Ectodermal cell (in vitro differentiated cells): ENCODE measurements around the gene EVL.

Source experiments
- H3K27ac ChIP-seq: 2 replicates; pipeline ENCODE4 v1.7.0; 2013; ENCODE audit warnings: mild to moderate bottlenecking, low read depth, low read length; ENCODE audit not compliant: insufficient read depth, poor library complexity, severe bottlenecking
- H3K27me3 ChIP-seq: 2 replicates; pipeline ENCODE4 v1.7.0; 2013; ENCODE audit warnings: mild to moderate bottlenecking, low read length; ENCODE audit not compliant: insufficient read depth, control insufficient read depth, poor library complexity, severe bottlenecking
- H3K36me3 ChIP-seq: one replicate; pipeline ENCODE4 v1.7.0; 2013; ENCODE audit warnings: low read length; ENCODE audit not compliant: control insufficient read depth, insufficient read depth
- H3K4me1 ChIP-seq: one replicate; pipeline ENCODE4 v1.7.0; 2013; ENCODE audit warnings: low read length; ENCODE audit not compliant: control insufficient read depth, insufficient read depth
- H3K4me3 ChIP-seq: 2 replicates; pipeline ENCODE4 v1.7.0; 2013; ENCODE audit warnings: low read depth, low read length, control low read depth; ENCODE audit not compliant: insufficient read depth
- H3K9me3 ChIP-seq: 2 replicates; pipeline ENCODE4 v1.7.0; 2013; ENCODE audit warnings: mild to moderate bottlenecking, low read length, moderate library complexity; ENCODE audit not compliant: control insufficient read depth
- WGBS, 2 experiments: methylation state at CpG; one replicate each; pipeline ENCODE4 v1.1.7; 2013; ENCODE audit warnings: missing lambda C conversion rate in 2 of 2; 5-methylcytosine and 5-hydroxymethylcytosine counted together

The EVL gene

DNA sequence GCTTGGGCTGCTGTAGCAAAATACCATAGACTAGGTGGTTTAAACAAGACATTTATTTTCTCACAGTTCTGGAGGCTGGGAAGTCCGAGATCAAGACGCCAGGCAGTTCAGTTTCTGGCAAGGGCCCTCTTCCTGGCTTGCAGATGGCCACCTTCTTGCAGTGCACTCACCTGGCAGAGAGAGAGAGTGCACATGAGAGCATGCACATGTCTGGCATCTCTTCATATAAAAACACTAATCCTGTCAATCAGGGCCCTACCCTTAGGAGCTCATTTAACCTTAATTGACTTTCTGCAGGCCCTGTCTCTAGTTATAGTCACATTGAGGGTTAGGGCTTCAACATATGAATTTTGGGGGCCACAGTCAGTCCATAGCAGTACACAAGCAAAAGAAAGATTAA, 12.4 kb upstream of the EVL start:
- WGBS, 2 experiments: 45 to 47% methylated on average over 2 of the region's 2 CpGs
- Histone ChIP-seq H3K4me1 (no peaks in the 10 kb centered on the region), H3K4me3 (no peak overlapping the region), H3K36me3 (no peaks in the 10 kb centered on the region), H3K27ac (no peak overlapping the region), H3K9me3 (no peaks in the 10 kb centered on the region), H3K27me3 (no peaks in the 10 kb centered on the region)

DNA sequence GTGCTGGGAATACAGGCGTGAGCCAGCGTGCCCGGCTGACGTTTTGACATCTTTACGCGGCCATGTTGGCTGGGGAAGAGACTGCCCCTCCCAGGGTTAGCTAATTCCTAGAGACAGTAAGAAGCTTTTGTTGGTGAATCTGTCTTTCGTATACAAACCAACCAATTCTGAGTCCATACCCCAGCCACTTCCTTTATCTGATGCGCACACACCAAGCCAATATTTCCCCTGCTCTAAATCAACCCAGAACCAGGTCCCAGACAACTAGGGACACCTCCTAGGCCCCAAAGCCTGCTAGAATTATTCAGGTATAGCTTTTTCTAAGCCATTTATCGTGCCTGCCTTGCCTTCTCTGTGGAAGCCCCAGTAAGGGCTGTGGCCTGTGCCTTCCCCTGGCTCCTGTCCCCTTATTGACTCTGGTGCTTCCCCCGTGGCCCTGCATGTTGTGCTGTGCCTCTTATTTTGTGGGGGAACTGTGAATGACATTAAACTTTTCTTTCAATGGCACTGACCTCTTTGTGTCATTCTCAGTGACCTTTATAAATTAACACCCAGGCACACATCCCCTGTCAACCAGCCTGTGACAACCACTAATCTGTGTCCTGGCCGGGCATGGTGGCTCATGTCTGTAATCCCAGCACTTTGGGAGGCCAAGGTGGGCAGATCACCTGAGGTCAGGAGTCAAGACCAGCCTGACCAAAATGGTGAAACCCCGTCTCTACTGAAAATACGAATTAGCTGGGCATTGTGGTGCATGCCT, 10.7 kb upstream of the EVL start:
- 91 to 92% methylated on average over 13 of the region's 13 CpGs for WGBS, 2 experiments
- Histone ChIP-seq H3K4me3 (no peak overlapping the region), H3K36me3 (no peaks in the 10 kb centered on the region), H3K4me1 (no peaks in the 10 kb centered on the region), H3K27ac (no peak overlapping the region), H3K27me3 (no peaks in the 10 kb centered on the region), H3K9me3 (no peaks in the 10 kb centered on the region)

DNA sequence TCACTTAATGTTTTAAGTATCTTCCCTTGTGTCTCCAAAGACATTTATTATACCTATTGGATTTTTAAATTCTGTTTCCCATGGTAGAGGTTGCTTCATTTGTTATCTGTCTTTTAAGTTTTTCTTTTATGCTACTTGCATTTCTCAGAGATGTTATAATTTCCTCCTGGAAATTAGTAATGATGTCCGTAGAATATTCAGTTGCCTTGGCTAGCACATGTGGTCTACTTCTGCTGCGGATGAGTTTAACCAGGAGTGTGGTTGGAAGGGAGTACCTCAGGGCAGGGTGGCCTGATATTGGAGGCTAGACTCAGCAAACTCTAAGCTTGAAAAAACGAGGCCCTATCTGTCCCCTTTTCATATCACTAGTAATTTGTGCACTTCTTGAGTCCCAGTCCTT, 8.8 kb upstream of the EVL start:
- no peaks in the 10 kb centered on the region for H3K27me3 ChIP-seq
- WGBS, 2 experiments: 68 to 78% methylated on average over 3 of the region's 3 CpGs
- H3K27ac ChIP-seq: no peak overlapping the region

GRCh38 chr14:100056964-100057795, 8.0 kb upstream of the EVL start:
- Histone ChIP-seq H3K4me1 (no peaks in the 10 kb centered on the region), H3K27me3 (no peaks in the 10 kb centered on the region), H3K36me3 (no peaks in the 10 kb centered on the region), H3K4me3 (no peak overlapping the region), H3K27ac (no peak overlapping the region), H3K9me3 (no peaks in the 10 kb centered on the region)
- whole genome bisulfite sequencing, 2 experiments: 95 to 97% methylated on average over 4 of the region's 4 CpGs

More for the DNA sequence above, 8.8 kb upstream of the EVL start:
- Histone ChIP-seq H3K9me3 (no peaks in the 10 kb centered on the region), H3K4me3 (no peak overlapping the region), H3K4me1 (no peaks in the 10 kb centered on the region), H3K36me3 (no peaks in the 10 kb centered on the region)

GRCh38 chr14:100058777-100059437, 6.3 kb upstream of the EVL start:
- 91 to 99% methylated on average over 4 of the region's 4 CpGs for WGBS, 2 experiments
- H3K27ac ChIP-seq: no peak overlapping the region
- no peaks in the 10 kb centered on the region for H3K4me1 ChIP-seq
- H3K27me3 ChIP-seq: no peaks in the 10 kb centered on the region
- no peaks in the 10 kb centered on the region for H3K9me3 ChIP-seq
- no peak overlapping the region for H3K4me3 ChIP-seq
- no peaks in the 10 kb centered on the region for H3K36me3 ChIP-seq

DNA sequence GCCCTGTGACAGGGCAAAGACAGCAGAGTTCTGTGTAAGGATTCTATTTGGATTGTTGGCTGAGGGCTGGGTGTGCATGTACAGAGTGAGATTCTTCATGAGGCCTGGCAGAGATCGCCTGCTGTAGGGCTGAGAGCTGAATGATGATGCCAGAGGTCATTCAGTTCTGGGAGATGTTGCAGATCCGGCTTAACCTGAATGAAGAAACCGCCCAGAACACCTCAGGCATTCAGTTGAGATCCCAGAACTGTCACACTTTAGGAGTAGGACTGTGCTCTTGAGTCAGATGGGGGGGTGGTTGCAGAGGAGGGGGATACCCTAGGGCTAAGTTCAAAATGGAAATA, 5.8 kb upstream of the EVL start:
- Histone ChIP-seq H3K36me3 (no peaks in the 10 kb centered on the region), H3K9me3 (no peaks in the 10 kb centered on the region), H3K27ac (no peak overlapping the region), H3K4me3 (no peak overlapping the region), H3K27me3 (no peaks in the 10 kb centered on the region), H3K4me1 (no peaks in the 10 kb centered on the region)
- 94 to 96% methylated on average over 3 of the region's 3 CpGs for WGBS, 2 experiments

GRCh38 chr14:100060760-100061159, 4.5 kb upstream of the EVL start:
- H3K36me3 ChIP-seq: no peaks in the 10 kb centered on the region
- no peak overlapping the region for H3K4me3 ChIP-seq
- no peak overlapping the region for H3K27ac ChIP-seq
- 90 to 94% methylated on average over 3 of the region's 3 CpGs for WGBS, 2 experiments
- no peaks in the 10 kb centered on the region for H3K27me3 ChIP-seq
- H3K4me1 ChIP-seq: no peaks in the 10 kb centered on the region
- H3K9me3 ChIP-seq: no peaks in the 10 kb centered on the region

- Histone ChIP-seq H3K27me3 (no peaks in the 10 kb centered on the region), H3K27ac (no peak overlapping the region), H3K9me3 (no peaks in the 10 kb centered on the region), H3K36me3 (no peaks in the 10 kb centered on the region), H3K4me1 (no peaks in the 10 kb centered on the region), H3K4me3 (no peak overlapping the region)
- 75 to 82% methylated on average over 4 of the region's 4 CpGs for WGBS, 2 experiments
Measured at GRCh38 chr14:100062590-100062989, 2.6 kb upstream of the EVL start.

GRCh38 chr14:100063314-100063941, 1.8 kb upstream of the EVL start:
- WGBS, 2 experiments: 91 to 94% methylated on average over 6 of the region's 6 CpGs
- Histone ChIP-seq H3K36me3 (no peaks in the 10 kb centered on the region), H3K27me3 (no peaks in the 10 kb centered on the region), H3K27ac (no peak overlapping the region), H3K9me3 (no peaks in the 10 kb centered on the region), H3K4me1 (no peaks in the 10 kb centered on the region), H3K4me3 (no peak overlapping the region)
